Pancreas (tissue), 10 donors: ENCODE data around the gene MLEC. TPM values are rescaled to one million over a fixed set of nuclear protein-coding genes. Genes with fewer than 3 reads are reported as not detected.

ENCODE experiments used
- ATAC-seq, 4 donors: fragments of 200-7000 bp; cut with Tn5 transposase; one replicate each; pipeline versions ENCODE4 v1.8.0 to v1.9.1; 2020; ENCODE audit warnings: mild to moderate bottlenecking in 4 of 4, moderate library complexity in 4 of 4
- DNase-seq, 6 donors: peaks; one replicate each; pipeline ENCODE4 v3.0.0-alpha.2; 2020
- FAIRE-seq: peaks from 2 replicates; lab custom pipeline; 2012; peaks lifted over from hg19 to GRCh38; lab: Jason Lieb, UNC
- H3K27ac ChIP-seq, 4 donors: fragments of 200-600 bp; sonication (generic); 1 replicate in 3 of 4; 2 replicates in 1 of 4; pipeline versions ENCODE4 v1.5.0 to v1.8.0; 2020
- H3K27me3 ChIP-seq, 4 donors: fragments of 200-600 bp; one replicate each; pipeline ENCODE4 v1.8.0; 2021
- H3K36me3 ChIP-seq, 3 donors: fragments of 200-600 bp; sonication (generic) in 1 of 3; one replicate each; pipeline versions ENCODE4 v1.5.0 to v1.8.0; 2020 to 2021
- H3K4me1 ChIP-seq, 3 donors: fragments of 200-600 bp; one replicate each; pipeline ENCODE4 v1.8.0; 2021
- H3K4me3 ChIP-seq, 4 donors: fragments of 200-600 bp; sonication (generic) in 2 of 4; one replicate each; pipeline versions ENCODE4 v1.5.0 to v1.8.0; 2020 to 2021
- H3K9me3 ChIP-seq, 4 donors: fragments of 200-600 bp; one replicate each; pipeline ENCODE4 v1.8.0; 2021
- WGBS, 2 donors: extraction: QIAGEN DNeasy Blood & Tissue Kit; methylation state at CpG; one replicate each; pipeline ENCODE4 v1.1.7; 2013; 5-methylcytosine and 5-hydroxymethylcytosine counted together
- intact Hi-C, 3 donors: fragments of 100-400 bp; cut with DNase I; formaldehyde crosslinking; loops; one replicate each; pipeline versions ENCODE4 v1.11.1 to v1.14.2; 2022
- polyA plus RNA-seq, 2 donors: library from polyadenylated mRNA; stranded (reverse); fragments of 200-250 nt; gene quantifications; one replicate each; pipeline ENCODE4 v1.2.3, GENCODE V29; 2013
- total RNA-seq, 6 donors: library from RNA; stranded (reverse); fragmentation: NEBNext Ultra II Directional in 4 of 6; extraction: Animal tissue kit (Norgen Biotek cat#: 25700) in 4 of 6; gene quantifications; one replicate each; pipeline versions ENCODE4 v1.2.1 to v1.2.4, GENCODE V29; 2021 to 2023
- TF ChIP-seq, protein P1 (sequence below), 4 donors: fragments of 200-600 bp; sonication (generic) in 3 of 4; IDR thresholded peaks; one replicate each; pipeline versions ENCODE4 v1.5.0 to v1.8.0; 2021; ENCODE audit warnings: antibody characterized with exemption in 4 of 4
- donor health status: healthy with polysubstance abuse.
- donor health status: DM: no; HTN: no; CAD: no; lungs with moderate emphysema.
- donor health status: DM: no; HTN: no; CAD: no.
- donor health status: control.
- donor health status: control.
- donor health status: Bipolar disorder and iron deficiency.
- donor health status: DM: yes; HTN: yes; CAD: no.
- donor health status: DM: no; HTN: no; CAD: no.
- donor health status: DM: no; HTN: no; CAD: no.
- donor health status: DM: yes; HTN: yes; CAD: no.

The MLEC gene
- total and polyA plus RNA-seq, 8 donors: 25.8 to 124 (median 91.5) TPM

DNA sequence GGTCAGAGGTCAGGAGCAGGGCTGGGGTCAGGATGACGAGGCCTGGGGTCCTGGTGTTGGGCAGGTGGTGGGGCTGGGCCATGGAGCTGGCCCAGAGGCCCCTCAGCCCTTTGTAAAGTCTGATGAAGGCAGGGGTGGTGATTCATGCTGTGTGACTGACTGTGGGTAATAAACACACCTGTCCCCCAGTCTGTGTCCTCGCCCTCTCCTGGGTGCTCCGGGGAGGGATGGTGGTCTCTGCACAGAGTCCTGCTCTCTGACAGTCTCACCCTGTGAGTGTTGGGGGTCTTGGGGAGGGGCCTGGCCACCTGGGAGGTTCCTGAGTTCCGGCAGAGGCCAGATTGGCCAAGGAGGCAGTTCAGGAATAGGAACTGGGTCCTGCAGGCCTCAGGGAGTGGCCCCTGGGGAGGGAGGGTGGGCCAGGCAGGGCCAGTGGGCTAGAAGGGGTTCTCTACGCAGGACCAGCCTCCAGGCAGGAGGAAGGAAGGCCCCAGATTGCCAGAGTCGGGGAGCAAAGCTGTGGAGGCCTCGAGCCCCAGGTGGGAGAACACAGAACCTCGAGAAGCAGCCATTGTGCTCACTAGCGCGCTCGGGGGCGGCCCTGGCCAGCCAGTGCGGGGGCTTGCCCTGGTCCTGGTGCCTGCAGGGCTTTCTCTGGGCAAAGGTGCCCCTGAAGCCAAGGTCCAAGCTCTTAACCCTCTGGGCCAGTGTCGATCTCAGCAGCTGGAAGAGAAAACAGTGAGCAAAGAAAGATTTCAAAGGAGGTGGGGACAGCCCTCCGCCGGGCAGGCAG, 53.1 kb downstream of the MLEC start:
- Histone ChIP-seq H3K27me3 (no peaks in the 10 kb centered on the region), H3K4me1 (no peaks in the 10 kb centered on the region), H3K27ac (no peak overlapping the region), H3K9me3 (no peaks in the 10 kb centered on the region), H3K36me3 (peaks cover 0 to 4% (median 4%) of the 10 kb centered on the region in 3 donors), H3K4me3 (no peak overlapping the region)
- DNase-seq: peak in 1 of 6 donors; percentile 55
- TF ChIP-seq, protein P1, sequence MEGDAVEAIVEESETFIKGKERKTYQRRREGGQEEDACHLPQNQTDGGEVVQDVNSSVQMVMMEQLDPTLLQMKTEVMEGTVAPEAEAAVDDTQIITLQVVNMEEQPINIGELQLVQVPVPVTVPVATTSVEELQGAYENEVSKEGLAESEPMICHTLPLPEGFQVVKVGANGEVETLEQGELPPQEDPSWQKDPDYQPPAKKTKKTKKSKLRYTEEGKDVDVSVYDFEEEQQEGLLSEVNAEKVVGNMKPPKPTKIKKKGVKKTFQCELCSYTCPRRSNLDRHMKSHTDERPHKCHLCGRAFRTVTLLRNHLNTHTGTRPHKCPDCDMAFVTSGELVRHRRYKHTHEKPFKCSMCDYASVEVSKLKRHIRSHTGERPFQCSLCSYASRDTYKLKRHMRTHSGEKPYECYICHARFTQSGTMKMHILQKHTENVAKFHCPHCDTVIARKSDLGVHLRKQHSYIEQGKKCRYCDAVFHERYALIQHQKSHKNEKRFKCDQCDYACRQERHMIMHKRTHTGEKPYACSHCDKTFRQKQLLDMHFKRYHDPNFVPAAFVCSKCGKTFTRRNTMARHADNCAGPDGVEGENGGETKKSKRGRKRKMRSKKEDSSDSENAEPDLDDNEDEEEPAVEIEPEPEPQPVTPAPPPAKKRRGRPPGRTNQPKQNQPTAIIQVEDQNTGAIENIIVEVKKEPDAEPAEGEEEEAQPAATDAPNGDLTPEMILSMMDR (IDR thresholded peaks at IDR 0.05): no peak
- intact Hi-C loops: no loop called here
- 86 to 89% methylated on average over 16 of the region's 16 CpGs for WGBS, 2 donors
- ATAC-seq: no peak
- no peak for FAIRE-seq

GRCh38 chr12:120740871-120741270, 53.9 kb downstream of the MLEC start:
- Histone ChIP-seq H3K27me3 (no peaks in the 10 kb centered on the region), H3K9me3 (no peaks in the 10 kb centered on the region), H3K36me3 (peaks cover 0 to 4% (median 4%) of the 10 kb centered on the region in 3 donors), H3K27ac (no peak overlapping the region), H3K4me1 (no peaks in the 10 kb centered on the region), H3K4me3 (no peak overlapping the region)
- TF ChIP-seq, protein P1 (IDR thresholded peaks at IDR 0.05): no peak
- FAIRE-seq (no peak), ATAC-seq (no peak), DNase-seq (peak in 1 of 6 donors; percentile 67)
- 92 to 93% methylated on average over 15 of the region's 15 CpGs for WGBS, 2 donors
- intact Hi-C loops: no loop called here

- 54 to 55% methylated on average over 32 to 33 of the region's 33 CpGs for whole genome bisulfite sequencing, 2 donors
These were observed 54.8 kb downstream of the MLEC start for GRCh38 chr12:120741476-120742421.

DNA sequence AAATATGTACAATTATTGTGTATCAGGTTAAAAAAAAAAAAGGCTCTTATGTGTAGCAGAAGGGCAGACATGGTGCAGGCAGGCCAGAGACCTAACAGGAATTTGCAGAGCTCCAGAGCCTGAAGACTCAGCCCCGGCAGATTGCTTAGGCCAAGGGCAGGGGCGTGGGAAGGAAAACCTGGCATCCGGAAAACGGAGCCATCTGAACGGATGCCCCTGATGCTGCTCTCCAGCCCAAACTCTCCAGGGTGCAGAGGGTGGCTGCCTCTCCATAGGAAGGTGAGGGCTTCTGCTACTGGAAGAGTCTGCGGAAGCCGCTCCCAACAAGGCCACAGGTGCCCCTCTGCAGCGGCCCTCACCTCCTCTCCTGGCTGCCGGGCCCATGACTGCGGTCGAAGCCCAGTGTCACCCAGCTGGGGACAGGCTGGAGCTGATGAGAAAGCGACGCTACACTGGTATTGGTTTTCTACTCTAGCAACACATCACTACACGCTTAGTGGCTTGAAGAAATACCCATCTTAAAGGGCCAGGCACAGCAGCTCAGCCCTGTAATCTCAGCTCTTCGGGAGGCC, 58.1 kb downstream of the MLEC start:
- H3K36me3 ChIP-seq: no peaks in the 10 kb centered on the region
- FAIRE-seq: no peak
- intact Hi-C loops: no loop called here
- no peak overlapping the region for H3K27ac ChIP-seq
- H3K9me3 ChIP-seq: no peaks in the 10 kb centered on the region
- DNase-seq: no peak
- ATAC-seq: no peak
- no peaks in the 10 kb centered on the region for H3K27me3 ChIP-seq
- H3K4me1 ChIP-seq: no peaks in the 10 kb centered on the region
- no peak overlapping the region for H3K4me3 ChIP-seq
- 86 to 88% methylated on average over 14 to 15 of the region's 15 CpGs for WGBS, 2 donors
- TF ChIP-seq, protein P1 (IDR thresholded peaks at IDR 0.05): no peak

More at GRCh38 chr12:120741476-120742421, 54.8 kb downstream of the MLEC start:
- FAIRE-seq (no peak), ATAC-seq (peak; percentile 81 to 94 (median 90)), DNase-seq (peak in 5 of 6 donors; percentile 77 to 87 (median 79))
- Histone ChIP-seq H3K36me3 (peaks cover 0 to 4% (median 4%) of the 10 kb centered on the region in 3 donors), H3K4me3 (no peak overlapping the region), H3K27ac (no peak overlapping the region), H3K27me3 (no peaks in the 10 kb centered on the region), H3K4me1 (no peaks in the 10 kb centered on the region), H3K9me3 (no peaks in the 10 kb centered on the region)
- intact Hi-C loops: no loop called here
- TF ChIP-seq, protein P1 (IDR thresholded peaks at IDR 0.05): no peak
